Liver (tissue), 9 donors: ENCODE data around the gene RPL23. TPM values are rescaled to one million over a fixed set of nuclear protein-coding genes. Genes with fewer than 3 reads are reported as not detected.

Source experiments
- DNase-seq: peaks from one replicate; pipeline ENCODE4 v3.0.0-alpha.2; 2017; ENCODE audit warnings: low spot score
- H3K27ac ChIP-seq, 2 donors: one replicate each; pipeline ENCODE4 v1.7.0; 2013; ENCODE audit warnings: inconsistent platforms in 2 of 2, low read length in 2 of 2, control low read depth in 1 of 2, low read depth in 1 of 2, mild to moderate bottlenecking in 1 of 2
- H3K27me3 ChIP-seq, 4 donors: one replicate each; pipeline versions ENCODE4 v1.6.1 to v1.7.0; 2013; ENCODE audit warnings: low read length in 3 of 4, inconsistent platforms in 1 of 4, mild to moderate bottlenecking in 1 of 4, moderate library complexity in 1 of 4; ENCODE audit not compliant: control insufficient read depth in 4 of 4, insufficient read depth in 4 of 4
- H3K36me3 ChIP-seq, 4 donors: one replicate each; pipeline versions ENCODE4 v1.6.1 to v1.7.0; 2013; ENCODE audit warnings: low read length in 3 of 4, mild to moderate bottlenecking in 3 of 4, low read depth in 1 of 4, moderate library complexity in 1 of 4; ENCODE audit not compliant: control insufficient read depth in 4 of 4, insufficient read depth in 3 of 4
- H3K4me1 ChIP-seq, 4 donors: one replicate each; pipeline versions ENCODE4 v1.6.1 to v1.7.0; 2013; ENCODE audit warnings: low read length in 3 of 4, mild to moderate bottlenecking in 3 of 4, moderate library complexity in 1 of 4; ENCODE audit not compliant: control insufficient read depth in 4 of 4, insufficient read depth in 4 of 4
- H3K4me3 ChIP-seq, 3 donors: one replicate each; pipeline versions ENCODE4 v1.6.1 to v1.7.0; 2013; ENCODE audit warnings: low read length in 3 of 3, control low read depth in 1 of 3, low read depth in 1 of 3, mild to moderate bottlenecking in 1 of 3
- H3K9ac ChIP-seq, 2 donors: one replicate each; pipeline ENCODE4 v1.7.0; 2013; ENCODE audit warnings: low read length in 2 of 2, mild to moderate bottlenecking in 2 of 2, moderate library complexity in 2 of 2, control low read depth in 1 of 2, low read depth in 1 of 2
- H3K9me3 ChIP-seq, 4 donors: one replicate each; pipeline versions ENCODE4 v1.6.1 to v1.7.0; 2013; ENCODE audit warnings: low read length in 3 of 4; ENCODE audit not compliant: control insufficient read depth in 4 of 4
- CTCF ChIP-seq: fragments of 150-350 bp; IDR thresholded peaks from 2 replicates; pipeline ENCODE4 v1.5.1; 2017; ENCODE audit warnings: improper control_type of control experiment, low read depth, low read length; ENCODE audit not compliant: missing input control
- EGR1 ChIP-seq, 2 donors: IDR thresholded peaks; 2 replicates each; pipeline ENCODE4 v1.6.1; 2016 to 2018; ENCODE audit warnings: antibody characterized with exemption in 2 of 2, low read depth in 2 of 2
- FOXA1 ChIP-seq: IDR thresholded peaks from 2 replicates; pipeline ENCODE4 v1.6.1; 2016; ENCODE audit warnings: antibody characterized with exemption
- GABPA ChIP-seq, 2 donors: IDR thresholded peaks in 1 of 2; conservative IDR thresholded peaks in 1 of 2; 2 replicates each; pipeline ENCODE4 v1.6.1; 2016; ENCODE audit warnings: antibody characterized with exemption in 2 of 2, mild to moderate bottlenecking in 1 of 2, moderate library complexity in 1 of 2
- HNF4A ChIP-seq, 2 donors: conservative IDR thresholded peaks; 2 replicates each; pipeline ENCODE4 v1.6.1; 2016; ENCODE audit warnings: antibody characterized with exemption in 2 of 2, mild to moderate bottlenecking in 2 of 2
- HNF4G ChIP-seq: IDR thresholded peaks from 2 replicates; pipeline ENCODE4 v1.6.1; 2016; ENCODE audit warnings: antibody characterized with exemption
- JUND ChIP-seq, 2 donors: IDR thresholded peaks; 2 replicates each; pipeline ENCODE4 v1.6.1; 2016; ENCODE audit warnings: antibody characterized with exemption in 2 of 2
- MAX ChIP-seq: IDR thresholded peaks from 2 replicates; pipeline ENCODE4 v1.6.1; 2016; ENCODE audit warnings: antibody characterized with exemption
- NR2F2 ChIP-seq: IDR thresholded peaks from 2 replicates; pipeline ENCODE4 v1.6.1; 2016; ENCODE audit warnings: antibody characterized with exemption
- RAD21 ChIP-seq, 2 donors: IDR thresholded peaks; 2 replicates each; pipeline ENCODE4 v1.6.1; 2016; ENCODE audit warnings: antibody characterized with exemption in 2 of 2, mild to moderate bottlenecking in 2 of 2
- REST ChIP-seq: IDR thresholded peaks from 2 replicates; pipeline ENCODE4 v1.6.1; 2016; ENCODE audit warnings: antibody characterized with exemption, mild to moderate bottlenecking
- RXRA ChIP-seq, 2 donors: IDR thresholded peaks; 2 replicates each; pipeline ENCODE4 v1.6.1; 2017 to 2018; ENCODE audit warnings: antibody characterized with exemption in 2 of 2, mild to moderate bottlenecking in 1 of 2
- SP1 ChIP-seq: IDR thresholded peaks from 2 replicates; pipeline ENCODE4 v1.6.1; 2018; ENCODE audit warnings: antibody characterized with exemption, mild to moderate bottlenecking
- TAF1 ChIP-seq: conservative IDR thresholded peaks from 2 replicates; pipeline ENCODE4 v1.6.1; 2016; ENCODE audit warnings: antibody characterized with exemption, mild to moderate bottlenecking
- YY1 ChIP-seq: IDR thresholded peaks from 2 replicates; pipeline ENCODE4 v1.6.1; 2016; ENCODE audit warnings: antibody characterized with exemption, mild to moderate bottlenecking
- ZBTB33 ChIP-seq: IDR thresholded peaks from 2 replicates; pipeline ENCODE4 v1.6.1; 2016; ENCODE audit warnings: antibody characterized with exemption
- WGBS: extraction: QIAGEN DNeasy Blood & Tissue Kit; methylation state at CpG from one replicate; pipeline ENCODE4 v1.1.7; 2013; 5-methylcytosine and 5-hydroxymethylcytosine counted together
- polyA plus RNA-seq, 2 donors: library from polyadenylated mRNA; stranded (reverse) in 1 of 2; unstranded in 1 of 2; fragments of 200-250 nt in 1 of 2; fragments of >200 nt in 1 of 2; fragmentation: Nextera tagmentation in 1 of 2; extraction: Ambion mirVana in 1 of 2; gene quantifications; one replicate each; pipeline versions ENCODE4 v1.2.1 to v1.2.3, GENCODE V29; 2013 to 2015
- total RNA-seq, 2 donors: library from RNA; depleted of rRNA; stranded (reverse); fragments of >200 nt; gene quantifications; one replicate each; pipeline ENCODE4 v1.2.3, GENCODE V29; 2014
- donor health status: healthy.
- donor health status: healthy.
- donor health status: healthy.
- donor health status: healthy.
- donor health status: healthy.

RPL23 gene
- total and polyA plus RNA-seq, 4 donors = 284 to 797 (median 646) TPM

GRCh38 chr17:38870259-38871165 lies 17.0 kb upstream of the RPL23 start:
- Histone ChIP-seq H3K9me3 (no peaks in the 10 kb centered on the region), H3K27me3 (no peaks in the 10 kb centered on the region), H3K4me3 (peak overlapping the region; percentile 74 to 88 (median 87)), H3K36me3 (no peaks in the 10 kb centered on the region), H3K9ac (peak overlapping the region; percentile 87 to 96), H3K27ac (peak overlapping the region; percentile 95 to 96), H3K4me1 (peaks cover 0 to 48% (median 42%) of the 10 kb centered on the region in 4 donors)
- peak; percentile 68 for DNase-seq
- under 1% methylated on average over 56 of the region's 56 CpGs for WGBS
- TF ChIP-seq ZBTB33 (no peak), GABPA (IDR thresholded peaks at IDR 0.05 in 1 of 2, conservative IDR thresholded peaks at IDR 0.05 in 1 of 2) (no peak), YY1 (peak; percentile 27), HNF4A (conservative IDR thresholded peaks at IDR 0.05) (no peak), RXRA (IDR thresholded peaks at IDR 0.05) (no peak), FOXA1 (no peak), SP1 (no peak), REST (no peak), HNF4G (no peak), NR2F2 (peak; percentile 38), CTCF (no peak), RAD21 (IDR thresholded peaks at IDR 0.05) (no peak)

GRCh38 chr17:38869526-38870258 lies 16.2 kb upstream of the RPL23 start, which contains the start of gene LASP1:
TSS of gene LASP1 (plus strand) at chr17:38870058. CDS start at chr17:38870190, 132 bp downstream.
- Histone ChIP-seq H3K27ac (peak within 1 kb of the TSS; percentile 95 to 96), H3K4me1 (peaks cover 0 to 45% (median 36%) of the 10 kb centered on the region in 4 donors), H3K9ac (peak within 1 kb of the TSS; percentile 87 to 96), H3K9me3 (no peaks in the 10 kb centered on the region), H3K4me3 (peak within 1 kb of the TSS; percentile 74 to 88 (median 87)), H3K36me3 (no peaks in the 10 kb centered on the region), H3K27me3 (no peaks in the 10 kb centered on the region)
- under 1% methylated on average over 73 of the region's 73 CpGs for WGBS
- DNase-seq = peak; percentile 87
- no peak for TF ChIP-seq YY1
- no peak for TF ChIP-seq JUND (IDR thresholded peaks at IDR 0.05)
- peak in 1 of 2 donors; percentile 78 for TF ChIP-seq EGR1 (IDR thresholded peaks at IDR 0.05; ENCODE audit: low read depth in 2 of 2)
- TF ChIP-seq RXRA (IDR thresholded peaks at IDR 0.05) = no peak
- peak; percentile 96 for TF ChIP-seq TAF1
- no peak for TF ChIP-seq HNF4G
- no peak for TF ChIP-seq CTCF
- TF ChIP-seq NR2F2 = no peak
- TF ChIP-seq SP1 = no peak
- TF ChIP-seq RAD21 (IDR thresholded peaks at IDR 0.05) = peak in 1 of 2 donors; percentile 53
- no peak for TF ChIP-seq GABPA (IDR thresholded peaks at IDR 0.05 in 1 of 2, conservative IDR thresholded peaks at IDR 0.05 in 1 of 2)
- no peak for TF ChIP-seq MAX
- no peak for TF ChIP-seq HNF4A (conservative IDR thresholded peaks at IDR 0.05)
